CD14-positive monocyte (primary cell): ENCODE results near the gene BRD8. TPM values are rescaled to one million over a fixed set of nuclear protein-coding genes. Genes with fewer than 3 reads are reported as not detected.

ENCODE experiments used
- DNase-seq, 3 donors: peaks; one replicate each; pipeline ENCODE4 v3.0.0-alpha.2; 2011 to 2022
- H2AFZ ChIP-seq: 2 replicates; pipeline ENCODE4 v1.6.0; 2012; ENCODE audit warnings: mild to moderate bottlenecking, low read depth, low read length, inconsistent platforms; ENCODE audit not compliant: insufficient read depth, poor library complexity, severe bottlenecking
- H3K27ac ChIP-seq, 2 donors: 1 replicate in 1 of 2; 2 replicates in 1 of 2; pipeline ENCODE4 v1.5.1; 2012 to 2013; ENCODE audit warnings: low read length in 2 of 2, control low read depth in 1 of 2, inconsistent platforms in 1 of 2, low read depth in 1 of 2, mild to moderate bottlenecking in 1 of 2
- H3K27me3 ChIP-seq, 2 donors: one replicate each; pipeline versions ENCODE4 v1.6.0 to v1.6.1; 2011 to 2013; ENCODE audit warnings: low read length in 2 of 2; ENCODE audit not compliant: control insufficient read depth in 2 of 2, insufficient read depth in 2 of 2
- H3K36me3 ChIP-seq, 2 donors: replicated peaks in 1 of 2; 1 replicate in 1 of 2; 2 replicates in 1 of 2; pipeline versions ENCODE4 v1.5.1 to v1.6.1; 2012 to 2013; ENCODE audit warnings: low read length in 2 of 2, control low read depth in 1 of 2, inconsistent platforms in 1 of 2, mild to moderate bottlenecking in 1 of 2; ENCODE audit not compliant: insufficient read depth in 2 of 2, control insufficient read depth in 1 of 2
- H3K4me1 ChIP-seq, 2 donors: 1 replicate in 1 of 2; 2 replicates in 1 of 2; pipeline versions ENCODE4 v1.5.1 to v1.6.1; 2012 to 2013; ENCODE audit warnings: low read length in 2 of 2, control low read depth in 1 of 2, inconsistent platforms in 1 of 2, mild to moderate bottlenecking in 1 of 2, moderate library complexity in 1 of 2; ENCODE audit not compliant: insufficient read depth in 2 of 2, control insufficient read depth in 1 of 2
- H3K4me2 ChIP-seq: replicated peaks from 2 replicates; pipeline ENCODE3; 2012; ENCODE audit warnings: low read length, moderate library complexity, mild to moderate bottlenecking; ENCODE audit not compliant: poor library complexity, severe bottlenecking; ENCODE audit errors: extremely low read depth
- H3K4me3 ChIP-seq, 3 experiments: fragments of 200-600 bp in 1 of 3; sonication (generic) in 1 of 3; replicated peaks in 1 of 3; 1 replicate in 2 of 3; 2 replicates in 1 of 3; pipeline ENCODE4 v1.5.1; 2011 to 2013; ENCODE audit warnings: low read length in 3 of 3, mild to moderate bottlenecking in 3 of 3, control low read depth in 2 of 3, low read depth in 2 of 3, inconsistent platforms in 1 of 3, moderate library complexity in 1 of 3
- H3K79me2 ChIP-seq: 2 replicates; pipeline ENCODE4 v1.6.0; 2012; ENCODE audit warnings: mild to moderate bottlenecking, control low read depth, inconsistent platforms, low read length, moderate library complexity; ENCODE audit not compliant: insufficient read depth
- H3K9ac ChIP-seq: 2 replicates; pipeline ENCODE4 v1.6.0; 2017; ENCODE audit warnings: low read length, mild to moderate bottlenecking; ENCODE audit not compliant: insufficient read depth, poor library complexity, severe bottlenecking
- H3K9me3 ChIP-seq, 2 donors: replicated peaks in 1 of 2; 1 replicate in 1 of 2; 2 replicates in 1 of 2; pipeline versions ENCODE4 v1.5.1 to v1.6.1; 2012 to 2013; ENCODE audit warnings: low read length in 2 of 2, control low read depth in 1 of 2; ENCODE audit not compliant: control insufficient read depth in 1 of 2, insufficient read depth in 1 of 2
- H4K20me1 ChIP-seq: 2 replicates; pipeline ENCODE4 v1.6.0; 2012; ENCODE audit warnings: mild to moderate bottlenecking, low read length, control low read depth, moderate library complexity; ENCODE audit not compliant: insufficient read depth
- H3K27ac Mint-ChIP-seq, 7 donors: one replicate each; pipeline ENCODE4 v1.8.0; 2020; ENCODE audit warnings: mild to moderate bottlenecking in 7 of 7, mixed read lengths in 7 of 7, moderate library complexity in 6 of 7, inconsistent platforms in 2 of 7
- H3K27me3 Mint-ChIP-seq, 3 donors: one replicate each; pipeline ENCODE4 v1.8.0; 2021 to 2022; ENCODE audit warnings: low read depth in 3 of 3, mild to moderate bottlenecking in 3 of 3, mixed read lengths in 3 of 3, moderate library complexity in 3 of 3, inconsistent platforms in 1 of 3
- H3K36me3 Mint-ChIP-seq, 2 donors: one replicate each; pipeline ENCODE4 v1.8.0; 2020; ENCODE audit warnings: mixed read lengths in 2 of 2, inconsistent platforms in 1 of 2, mild to moderate bottlenecking in 1 of 2
- H3K4me1 Mint-ChIP-seq: one replicate; pipeline ENCODE4 v1.8.0; 2020; ENCODE audit warnings: mild to moderate bottlenecking, mixed read lengths
- H3K4me3 Mint-ChIP-seq, 2 donors: one replicate each; pipeline ENCODE4 v1.8.0; 2020; ENCODE audit warnings: mild to moderate bottlenecking in 2 of 2, mixed read lengths in 2 of 2, moderate library complexity in 1 of 2
- H3K9me3 Mint-ChIP-seq, 7 donors: one replicate each; pipeline ENCODE4 v1.8.0; 2020 to 2022; ENCODE audit warnings: mixed read lengths in 7 of 7, mild to moderate bottlenecking in 6 of 7, moderate library complexity in 6 of 7, inconsistent platforms in 2 of 7
- WGBS: methylation state at CpG from one replicate; pipeline ENCODE4 v1.1.5; 2013; ENCODE audit warnings: missing lambda C conversion rate; ENCODE audit not compliant: insufficient coverage; 5-methylcytosine and 5-hydroxymethylcytosine counted together
- intact Hi-C, 2 donors: fragments of 100-400 bp; cut with micrococcal nuclease; formaldehyde crosslinking; loops; one replicate each; pipeline versions ENCODE4 v1.15.0 to v1.15.1; 2023
- polyA plus RNA-seq, 3 donors: library from polyadenylated mRNA; depleted of rRNA in 1 of 3; unstranded in 2 of 3; stranded (reverse) in 1 of 3; fragments of 300-500 nt in 2 of 3; fragments of >200 nt in 1 of 3; fragmentation: Illumina TruSeq in 2 of 3; gene quantifications; 1 replicate in 2 of 3; 2 replicates in 1 of 3; pipeline ENCODE4 v1.2.3, GENCODE V29; 2012 to 2021
- TF ChIP-seq, protein P1 (sequence below): fragments of 200-600 bp; IDR thresholded peaks from one replicate; pipeline ENCODE4 v1.8.0; 2022; ENCODE audit warnings: antibody characterized with exemption, mild to moderate bottlenecking

BRD8 gene
- polyA plus RNA-seq, 3 donors: 9.8 to 19.6 (median 17.6) TPM

DNA sequence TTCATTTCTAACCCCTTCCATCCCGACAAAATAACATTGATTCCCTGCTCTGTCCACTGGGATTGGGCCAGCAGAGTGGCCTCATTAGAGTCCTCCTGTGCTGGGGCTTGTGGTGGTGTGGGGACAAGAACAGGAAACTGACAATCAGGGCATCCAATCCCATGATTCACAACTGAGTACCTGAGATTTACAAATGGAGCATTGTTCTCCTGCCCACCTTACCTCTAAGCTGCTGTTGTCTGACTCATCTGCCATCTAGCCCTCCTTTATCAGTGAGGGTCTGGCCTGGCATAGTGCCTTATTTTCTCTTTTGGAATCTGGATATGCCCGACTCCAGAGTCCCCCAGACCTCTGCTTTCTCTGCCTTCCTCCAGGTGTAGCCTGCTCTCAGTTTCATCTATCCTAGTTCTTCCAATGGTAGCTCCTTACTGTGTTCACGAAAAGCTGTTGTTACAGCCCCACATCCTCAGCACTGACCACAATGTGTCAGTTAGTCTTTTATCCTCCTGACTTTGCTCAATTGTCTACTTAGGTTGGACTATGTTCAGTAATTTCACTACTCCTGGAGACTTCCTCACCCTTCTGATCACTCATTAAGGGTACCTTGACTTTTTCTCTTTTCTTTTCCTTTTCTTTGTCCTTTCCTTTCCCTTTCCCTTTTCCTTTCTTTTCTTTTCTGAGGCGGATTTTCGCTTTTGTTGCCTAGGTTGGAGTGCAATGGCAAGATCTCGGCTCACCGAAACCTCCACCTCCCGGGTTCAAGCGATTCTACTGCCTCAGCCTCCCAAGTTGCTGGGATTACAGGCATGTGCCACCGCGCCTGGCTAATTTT lies 81.2 kb downstream of the BRD8 start:
- no peak overlapping the region for H3K4me3 Mint-ChIP-seq
- H3K4me2 ChIP-seq: no peak overlapping the region
- no peak for DNase-seq
- no peaks in the 10 kb centered on the region for H3K36me3 ChIP-seq
- intact Hi-C loops: no loop called here
- no peaks in the 10 kb centered on the region for H3K36me3 Mint-ChIP-seq
- TF ChIP-seq, protein P1, sequence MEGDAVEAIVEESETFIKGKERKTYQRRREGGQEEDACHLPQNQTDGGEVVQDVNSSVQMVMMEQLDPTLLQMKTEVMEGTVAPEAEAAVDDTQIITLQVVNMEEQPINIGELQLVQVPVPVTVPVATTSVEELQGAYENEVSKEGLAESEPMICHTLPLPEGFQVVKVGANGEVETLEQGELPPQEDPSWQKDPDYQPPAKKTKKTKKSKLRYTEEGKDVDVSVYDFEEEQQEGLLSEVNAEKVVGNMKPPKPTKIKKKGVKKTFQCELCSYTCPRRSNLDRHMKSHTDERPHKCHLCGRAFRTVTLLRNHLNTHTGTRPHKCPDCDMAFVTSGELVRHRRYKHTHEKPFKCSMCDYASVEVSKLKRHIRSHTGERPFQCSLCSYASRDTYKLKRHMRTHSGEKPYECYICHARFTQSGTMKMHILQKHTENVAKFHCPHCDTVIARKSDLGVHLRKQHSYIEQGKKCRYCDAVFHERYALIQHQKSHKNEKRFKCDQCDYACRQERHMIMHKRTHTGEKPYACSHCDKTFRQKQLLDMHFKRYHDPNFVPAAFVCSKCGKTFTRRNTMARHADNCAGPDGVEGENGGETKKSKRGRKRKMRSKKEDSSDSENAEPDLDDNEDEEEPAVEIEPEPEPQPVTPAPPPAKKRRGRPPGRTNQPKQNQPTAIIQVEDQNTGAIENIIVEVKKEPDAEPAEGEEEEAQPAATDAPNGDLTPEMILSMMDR: no peak
- no peaks in the 10 kb centered on the region for H3K79me2 ChIP-seq
- H3K27ac Mint-ChIP-seq: no peak overlapping the region
- H3K27ac ChIP-seq: no peak overlapping the region
- H3K4me1 Mint-ChIP-seq: peaks cover 6% of the 10 kb centered on the region
- no peaks in the 10 kb centered on the region for H4K20me1 ChIP-seq
- H3K4me1 ChIP-seq: peaks cover 0 to under 1% of the 10 kb centered on the region in 2 donors
- 93% methylated on average over 8 of the region's 11 CpGs for whole genome bisulfite sequencing
- H3K4me3 ChIP-seq: no peak overlapping the region
- H3K27me3 Mint-ChIP-seq: peaks cover 7 to 16% (median 15%) of the 10 kb centered on the region in 3 donors
- H2AFZ ChIP-seq: no peak overlapping the region
- peaks cover 0 to 4% (median 0%) of the 10 kb centered on the region in 7 donors for H3K9me3 Mint-ChIP-seq
- H3K9ac ChIP-seq: no peak overlapping the region
- H3K9me3 ChIP-seq: no peaks in the 10 kb centered on the region
- no peaks in the 10 kb centered on the region for H3K27me3 ChIP-seq

DNA sequence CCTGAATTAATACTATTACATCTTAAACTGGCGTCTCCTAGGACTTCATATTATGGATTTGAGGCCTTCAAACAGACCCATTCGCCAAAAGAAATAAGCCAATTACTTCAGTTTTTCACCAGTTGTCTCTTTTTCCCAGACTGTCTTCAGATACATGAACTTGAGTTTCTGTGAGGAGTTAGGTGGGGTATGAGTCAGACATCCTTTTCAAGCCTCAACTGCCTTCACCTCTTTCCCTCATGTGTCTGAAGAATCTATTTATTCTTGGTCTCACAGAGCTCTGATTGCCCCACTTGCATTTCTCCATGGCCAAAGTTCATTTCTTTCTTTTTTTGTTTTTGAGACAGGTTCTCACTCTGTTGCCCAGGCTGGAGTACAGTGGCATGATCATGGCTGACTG lies 82.1 kb downstream of the BRD8 start:
- TF ChIP-seq, protein P1: no peak
- peaks cover 4% of the 10 kb centered on the region for H3K4me1 Mint-ChIP-seq

More for the DNA sequence above, 82.1 kb downstream of the BRD8 start:
- Histone ChIP-seq H3K9ac (no peak overlapping the region), H3K4me2 (no peak overlapping the region), H3K27ac (no peak overlapping the region), H3K4me1 (no peaks in the 10 kb centered on the region), H3K4me3 (no peak overlapping the region), H4K20me1 (no peaks in the 10 kb centered on the region), H3K36me3 (no peaks in the 10 kb centered on the region), H3K9me3 (no peaks in the 10 kb centered on the region), H3K27me3 (no peaks in the 10 kb centered on the region), H2AFZ (no peak overlapping the region), H3K79me2 (no peaks in the 10 kb centered on the region)
- Mint-ChIP-seq H3K36me3 (no peaks in the 10 kb centered on the region), H3K27me3 (peaks cover 6 to 15% (median 11%) of the 10 kb centered on the region in 3 donors), H3K9me3 (peaks cover 0 to 4% (median 0%) of the 10 kb centered on the region in 7 donors), H3K27ac (no peak overlapping the region), H3K4me3 (no peak overlapping the region)
- WGBS: no CpG with 5 or more reads among the region's 2 CpGs
- intact Hi-C loops: no loop called here
- no peak for DNase-seq
